ENCODE results near the gene PRDX2. TPM values are rescaled to one million over a fixed set of nuclear protein-coding genes. Genes with fewer than 3 reads are reported as not detected.

Gene PRDX2
- total RNA-seq, 1 experiment from 2014 or later, result 406 TPM

- POLR2A ChIA-PET (ENCODE audit: low non-redundant PET), result interaction anchor here (0.6 kb wide), 1 partner anchor 30 kb away, joined by 4 read pairs; no protein-coding TSS in a partner anchor
- no TSS peak for BruUV-seq (replicated peaks)
- H3K27ac ChIP-seq (ENCODE audit: low read depth, low read length, poor library complexity, severe bottlenecking), result no peak overlapping the region
- intact Hi-C loops (cut with micrococcal nuclease; ENCODE audit: unreplicated experiment), result no loop called here
- TF ChIP-seq EZH2 (IDR thresholded peaks at IDR 0.05; ENCODE audit: borderline replicate concordance, low read depth, low read length, poor library complexity, severe bottlenecking), result no peak
- TF ChIP-seq CTCF (conservative IDR thresholded peaks at IDR 0.05; ENCODE audit: low read depth, low read length), result no peak
- CTCF ChIA-PET, result interaction anchor here (0.6 to 0.8 kb wide), 2 partner anchors 9 to 526 kb away, joined by 3 to 5 read pairs; no protein-coding TSS in a partner anchor
- peaks cover 27% of the 10 kb centered on the region for H3K4me1 ChIP-seq (ENCODE audit: insufficient read depth, low read length, poor library complexity, severe bottlenecking)
- DNase-seq (ENCODE audit: low spot score), result no peak
- H3K9me3 ChIP-seq (ENCODE audit: low read depth, low read length, poor library complexity, severe bottlenecking), result no peaks in the 10 kb centered on the region
- H3K27me3 ChIP-seq (replicated peaks; ENCODE audit: insufficient read depth, low read depth, low read length, poor library complexity), result peaks cover 9% of the 10 kb centered on the region
- no peak overlapping the region for H3K4me3 ChIP-seq (ENCODE audit: low read depth, low read length, poor library complexity, severe bottlenecking)
- H3K36me3 ChIP-seq (ENCODE audit: insufficient read depth, low read length, poor library complexity, severe bottlenecking), result peaks cover 6% of the 10 kb centered on the region
Observed at GRCh38 chr19:12752056-12752781, 49.4 kb downstream of the PRDX2 start.

DNA sequence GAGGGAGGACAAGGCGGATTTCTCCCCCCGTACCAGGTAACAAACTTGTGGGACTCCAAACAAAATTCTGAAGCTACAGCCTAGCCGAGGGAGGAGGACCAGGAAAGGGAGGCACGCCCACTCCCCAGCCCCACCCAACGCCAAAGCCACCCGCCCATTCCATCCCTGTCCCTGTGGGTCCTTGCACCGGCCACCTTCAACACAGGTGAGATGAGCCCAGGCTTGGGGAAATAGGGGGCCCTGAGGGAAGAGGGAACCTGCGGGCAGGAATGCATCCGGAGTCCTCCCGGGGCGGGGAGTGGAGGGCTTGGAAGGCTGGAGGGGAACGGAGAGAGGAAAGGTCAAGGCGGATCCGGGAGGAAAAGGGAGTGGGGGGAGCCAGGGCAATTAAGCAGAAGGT, 50.0 kb downstream of the PRDX2 start, which contains the start of gene BEST2:
Gene BEST2 (plus strand): TSS at position 157 of the 400 bp plus-strand sequence. CDS start 802 bp downstream, outside the sequence.
- ChIA-PET CTCF (no interaction called here), POLR2A (ENCODE audit: low non-redundant PET) (no interaction called here)
- no TSS peak for BruUV-seq (replicated peaks)
- Histone ChIP-seq H3K4me3 (ENCODE audit: low read depth, low read length, poor library complexity, severe bottlenecking) (no peak within 1 kb of the TSS), H3K27ac (ENCODE audit: low read depth, low read length, poor library complexity, severe bottlenecking) (no peak within 1 kb of the TSS), H3K27me3 (replicated peaks; ENCODE audit: insufficient read depth, low read depth, low read length, poor library complexity) (peaks cover 9% of the 10 kb centered on the region), H3K36me3 (ENCODE audit: insufficient read depth, low read length, poor library complexity, severe bottlenecking) (peaks cover 8% of the 10 kb centered on the region), H3K9me3 (ENCODE audit: low read depth, low read length, poor library complexity, severe bottlenecking) (no peaks in the 10 kb centered on the region), H3K4me1 (ENCODE audit: insufficient read depth, low read length, poor library complexity, severe bottlenecking) (peaks cover 27% of the 10 kb centered on the region)
- TF ChIP-seq CTCF (conservative IDR thresholded peaks at IDR 0.05; ENCODE audit: low read depth, low read length), result no peak
- no peak for TF ChIP-seq EZH2 (IDR thresholded peaks at IDR 0.05; ENCODE audit: borderline replicate concordance, low read depth, low read length, poor library complexity, severe bottlenecking)
- DNase-seq (ENCODE audit: low spot score), result no peak
- intact Hi-C loops (cut with micrococcal nuclease; ENCODE audit: unreplicated experiment), result no loop called here

DNA sequence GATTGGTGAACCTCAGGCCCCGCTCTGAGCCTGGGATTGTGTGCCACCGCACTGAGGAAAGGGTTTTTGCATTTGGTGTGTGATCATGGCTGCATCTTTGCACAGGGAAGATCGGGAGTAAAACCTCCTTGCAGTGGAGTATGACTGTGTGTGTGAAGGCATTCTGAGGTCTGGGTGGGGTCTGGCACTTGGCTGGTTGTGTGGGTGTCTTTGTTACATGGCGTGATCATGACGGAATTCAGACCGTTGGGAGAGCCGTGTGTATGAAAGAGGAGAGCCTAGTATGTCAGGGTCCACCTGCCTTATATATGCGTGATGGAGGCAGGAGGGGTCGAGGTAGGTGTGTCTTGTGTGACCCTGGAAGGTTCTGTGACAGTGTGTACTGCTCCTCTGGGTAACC, 50.7 kb downstream of the PRDX2 start:
- TF ChIP-seq EZH2 (IDR thresholded peaks at IDR 0.05; ENCODE audit: borderline replicate concordance, low read depth, low read length, poor library complexity, severe bottlenecking) (no peak), CTCF (conservative IDR thresholded peaks at IDR 0.05; ENCODE audit: low read depth, low read length) (no peak)
- peaks cover 9% of the 10 kb centered on the region for H3K27me3 ChIP-seq (replicated peaks; ENCODE audit: insufficient read depth, low read depth, low read length, poor library complexity)
- no peak for DNase-seq (ENCODE audit: low spot score)
- peaks cover 10% of the 10 kb centered on the region for H3K36me3 ChIP-seq (ENCODE audit: insufficient read depth, low read length, poor library complexity, severe bottlenecking)
- H3K4me1 ChIP-seq (ENCODE audit: insufficient read depth, low read length, poor library complexity, severe bottlenecking), result peaks cover 27% of the 10 kb centered on the region
- H3K9me3 ChIP-seq (ENCODE audit: low read depth, low read length, poor library complexity, severe bottlenecking), result no peaks in the 10 kb centered on the region
- CTCF ChIA-PET, result no interaction called here
- no peak overlapping the region for H3K4me3 ChIP-seq (ENCODE audit: low read depth, low read length, poor library complexity, severe bottlenecking)
- POLR2A ChIA-PET (ENCODE audit: low non-redundant PET), result no interaction called here
- intact Hi-C loops (cut with micrococcal nuclease; ENCODE audit: unreplicated experiment), result no loop called here
- H3K27ac ChIP-seq (ENCODE audit: low read depth, low read length, poor library complexity, severe bottlenecking), result no peak overlapping the region
- BruUV-seq (replicated peaks), result no TSS peak

All from A673 (cell line).